Measurements from ENCODE around the gene ACE.

- TF ChIP-seq CTCF (IDR thresholded peaks at IDR 0.05 in 4 of 5, conservative IDR thresholded peaks at IDR 0.05 in 1 of 5), result no peak
- TF ChIP-seq POLR2A (IDR thresholded peaks at IDR 0.05), result no peak
These were observed 48.5 kb downstream of the ACE start for GRCh38 chr17:63525190-63525946.

All from gastrocnemius medialis (tissue), 4 donors.